HepG2 (cell line): ENCODE measurements around the gene ANKRD39. TPM values are rescaled to one million over a fixed set of nuclear protein-coding genes. Genes with fewer than 3 reads are reported as not detected.

Experiments
- CCAR2 ChIP-seq: fragments of 200-400 bp; formaldehyde crosslinking; optimal IDR thresholded peaks from 2 replicates; pipeline ENCODE3; 2018; ENCODE audit warnings: low read depth, mild to moderate bottlenecking, low read length, moderate library complexity
- GATAD2A ChIP-seq: IDR thresholded peaks from 2 replicates; pipeline ENCODE4 v1.6.1; 2016
- IRX3 ChIP-seq: sonication (generic); formaldehyde crosslinking; IDR thresholded peaks from 2 replicates; pipeline ENCODE4 v1.8.1; 2023; ENCODE audit warnings: mild to moderate bottlenecking, low read depth, missing genetic modification reagents, borderline replicate concordance
- MAF1 ChIP-seq: sonication (generic); formaldehyde crosslinking; IDR thresholded peaks from 2 replicates; pipeline ENCODE4 v1.5.0; 2020; ENCODE audit warnings: missing genetic modification reagents, borderline replicate concordance
- MAFG ChIP-seq: sonication (generic); formaldehyde crosslinking; IDR thresholded peaks from 2 replicates; pipeline ENCODE4 v1.5.1; 2020; ENCODE audit warnings: mild to moderate bottlenecking, missing genetic modification reagents
- MIXL1 ChIP-seq: IDR thresholded peaks from 2 replicates; pipeline ENCODE4 v1.6.1; 2016
- MXI1 ChIP-seq: IDR thresholded peaks from 3 replicates; pipeline ENCODE4 v1.6.1; 2012; ENCODE audit warnings: low read depth, low read length, inconsistent platforms, borderline replicate concordance
- NR2F2 ChIP-seq: IDR thresholded peaks from 2 replicates; pipeline ENCODE4 v1.6.1; 2012; ENCODE audit warnings: low read depth, inconsistent platforms, borderline replicate concordance
- PRDM10 ChIP-seq: sonication (generic); formaldehyde crosslinking; IDR thresholded peaks from 2 replicates; pipeline ENCODE4 v1.4.0; 2020; ENCODE audit warnings: low read depth, missing genetic modification reagents
- RORA ChIP-seq: sonication (generic); formaldehyde crosslinking; IDR thresholded peaks from 2 replicates; pipeline ENCODE4 v1.5.0; 2020; ENCODE audit warnings: mild to moderate bottlenecking, missing genetic modification reagents, moderate library complexity
- SALL1 ChIP-seq: sonication (generic); formaldehyde crosslinking; IDR thresholded peaks from 2 replicates; pipeline ENCODE4 v1.8.0; 2022; ENCODE audit warnings: mild to moderate bottlenecking, missing genetic modification reagents
- SAP130 ChIP-seq: IDR thresholded peaks from 2 replicates; pipeline ENCODE4 v1.6.1; 2016; ENCODE audit warnings: low read depth
- SMYD3 ChIP-seq: sonication (generic); formaldehyde crosslinking; IDR thresholded peaks from 2 replicates; pipeline ENCODE4 v1.8.1; 2023; ENCODE audit warnings: mild to moderate bottlenecking, missing genetic modification reagents
- SRSF1 ChIP-seq: fragments of 200-400 bp; formaldehyde crosslinking; optimal IDR thresholded peaks from 2 replicates; pipeline ENCODE3; 2017; ENCODE audit warnings: mild to moderate bottlenecking, low read depth, low read length, moderate library complexity
- TOE1 ChIP-seq: sonication (generic); formaldehyde crosslinking; IDR thresholded peaks from 2 replicates; pipeline ENCODE4 v1.4.0; 2020; ENCODE audit warnings: mild to moderate bottlenecking, missing genetic modification reagents
- YEATS4 ChIP-seq: sonication (generic); formaldehyde crosslinking; IDR thresholded peaks from 2 replicates; pipeline ENCODE4 v1.4.0; 2020; ENCODE audit warnings: missing genetic modification reagents, borderline replicate concordance
- YY1 ChIP-seq: IDR thresholded peaks from 2 replicates; pipeline ENCODE4 v1.6.1; 2011; ENCODE audit warnings: low read length, low read depth, moderate library complexity, mild to moderate bottlenecking; ENCODE audit not compliant: insufficient read depth, insufficient replicate concordance
- ZBTB1 ChIP-seq: sonication (generic); formaldehyde crosslinking; IDR thresholded peaks from 2 replicates; pipeline ENCODE4 v1.4.0; 2020; ENCODE audit warnings: missing genetic modification reagents, borderline replicate concordance
- ZBTB20 ChIP-seq: sonication (generic); formaldehyde crosslinking; IDR thresholded peaks from 2 replicates; pipeline ENCODE4 v1.8.1; 2023; ENCODE audit warnings: missing genetic modification reagents, low read depth, mild to moderate bottlenecking, borderline replicate concordance
- ZFP37 ChIP-seq: sonication (generic); formaldehyde crosslinking; IDR thresholded peaks from 2 replicates; pipeline ENCODE4 v1.4.0; 2020; ENCODE audit warnings: missing genetic modification reagents, borderline replicate concordance
- ZFY ChIP-seq: sonication (generic); formaldehyde crosslinking; IDR thresholded peaks from 2 replicates; pipeline ENCODE4 v1.4.0; 2020; ENCODE audit warnings: missing genetic modification reagents
- ZKSCAN1 ChIP-seq: fragments of 150-350 bp; IDR thresholded peaks from 2 replicates; pipeline ENCODE4 v1.6.1; 2014; ENCODE audit warnings: low read length
- ZNF143 ChIP-seq: sonication (generic); formaldehyde crosslinking; IDR thresholded peaks from 2 replicates; pipeline ENCODE4 v1.4.0; 2020; ENCODE audit warnings: missing genetic modification reagents
- ZNF598 ChIP-seq: sonication (generic); formaldehyde crosslinking; IDR thresholded peaks from 2 replicates; pipeline ENCODE4 v1.5.1; 2020; ENCODE audit warnings: mild to moderate bottlenecking, missing genetic modification reagents, borderline replicate concordance
- ZNF629 ChIP-seq: sonication (generic); formaldehyde crosslinking; conservative IDR thresholded peaks from 2 replicates; pipeline ENCODE4 v1.5.0; 2020; ENCODE audit warnings: missing genetic modification reagents
- ZNF7 ChIP-seq: IDR thresholded peaks from 2 replicates; pipeline ENCODE4 v1.6.1; 2016; ENCODE audit warnings: missing biosample characterization, missing genetic modification reagents
- ZNF773 ChIP-seq: sonication (generic); formaldehyde crosslinking; IDR thresholded peaks from 2 replicates; pipeline ENCODE4 v1.4.0; 2020; ENCODE audit warnings: missing genetic modification reagents, borderline replicate concordance
- polyA plus RNA-seq, 8 experiments: library from polyadenylated mRNA; depleted of rRNA in 3 of 8; stranded (reverse) in 7 of 8; unstranded in 1 of 8; fragments of >200 nt; fragmentation: Illumina TruSeq in 4 of 8; extraction: Trizol in 4 of 8; gene quantifications; 2 replicates each; pipeline versions ENCODE4 v1.2.1 to v1.2.3, GENCODE V29; 2011 to 2016; ENCODE audit warnings: low read depth in 4 of 8, missing spikeins in 1 of 8, mixed read lengths in 1 of 8; ENCODE audit not compliant: insufficient read depth in 1 of 8
- total RNA-seq, 5 experiments: library from RNA; depleted of rRNA; stranded (reverse); fragments of >200 nt; fragmentation: Illumina TruSeq; extraction: Trizol; gene quantifications; 2 replicates each; pipeline ENCODE4 v1.2.3, GENCODE V29; 2016; ENCODE audit warnings: low read depth in 1 of 5
- TF ChIP-seq, protein P1 (sequence below): sonication (generic); formaldehyde crosslinking; IDR thresholded peaks from 2 replicates; pipeline ENCODE4 v1.5.0; 2020; ENCODE audit warnings: mild to moderate bottlenecking, missing genetic modification reagents, moderate library complexity

ANKRD39 gene
- total and polyA plus RNA-seq, 2 of the 13 experiments (the other 11 are each of a cell fraction or from before 2014, with no cell fraction given): 23.2 to 24.8 TPM

GRCh38 chr2:96869822-96870625 is 12.2 kb upstream of the ANKRD39 start, which contains the start of gene SEMA4C (continued):
- no peak for TF ChIP-seq SMYD3
- TF ChIP-seq NR2F2: no peak
- TF ChIP-seq ZBTB1 (CRISPR knock-in tag): no peak
- peak; percentile 66; the same call in 1 of the 2 replicates for TF ChIP-seq YEATS4 (CRISPR knock-in tag)
- TF ChIP-seq ZNF143 (CRISPR knock-in tag): no peak
- TF ChIP-seq ZNF773: no peak
- no peak for TF ChIP-seq MAF1 (CRISPR knock-in tag)
- TF ChIP-seq SALL1 (CRISPR knock-in tag): peak; percentile 43; the same call in 1 of the 2 replicates
- TF ChIP-seq, protein P1, sequence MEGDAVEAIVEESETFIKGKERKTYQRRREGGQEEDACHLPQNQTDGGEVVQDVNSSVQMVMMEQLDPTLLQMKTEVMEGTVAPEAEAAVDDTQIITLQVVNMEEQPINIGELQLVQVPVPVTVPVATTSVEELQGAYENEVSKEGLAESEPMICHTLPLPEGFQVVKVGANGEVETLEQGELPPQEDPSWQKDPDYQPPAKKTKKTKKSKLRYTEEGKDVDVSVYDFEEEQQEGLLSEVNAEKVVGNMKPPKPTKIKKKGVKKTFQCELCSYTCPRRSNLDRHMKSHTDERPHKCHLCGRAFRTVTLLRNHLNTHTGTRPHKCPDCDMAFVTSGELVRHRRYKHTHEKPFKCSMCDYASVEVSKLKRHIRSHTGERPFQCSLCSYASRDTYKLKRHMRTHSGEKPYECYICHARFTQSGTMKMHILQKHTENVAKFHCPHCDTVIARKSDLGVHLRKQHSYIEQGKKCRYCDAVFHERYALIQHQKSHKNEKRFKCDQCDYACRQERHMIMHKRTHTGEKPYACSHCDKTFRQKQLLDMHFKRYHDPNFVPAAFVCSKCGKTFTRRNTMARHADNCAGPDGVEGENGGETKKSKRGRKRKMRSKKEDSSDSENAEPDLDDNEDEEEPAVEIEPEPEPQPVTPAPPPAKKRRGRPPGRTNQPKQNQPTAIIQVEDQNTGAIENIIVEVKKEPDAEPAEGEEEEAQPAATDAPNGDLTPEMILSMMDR (CRISPR knock-in tag): peak; percentile 29; the same call in 1 of the 2 replicates
- peak; percentile 79 for TF ChIP-seq SAP130 (CRISPR knock-in tag)
- 0 out of 2 replicates have a peak, but pooled peaks have one; percentile 36 for TF ChIP-seq ZNF598 (CRISPR knock-in tag)
- no peak for TF ChIP-seq ZNF629 (CRISPR knock-in tag)
- no peak for TF ChIP-seq ZBTB20 (CRISPR knock-in tag)
- peak; percentile 88 for TF ChIP-seq SRSF1
- TF ChIP-seq YY1: peak; percentile 36
- no peak for TF ChIP-seq ZNF7 (CRISPR knock-in tag)
- no peak for TF ChIP-seq PRDM10 (CRISPR knock-in tag)
- no peak for TF ChIP-seq RORA
- no peak for TF ChIP-seq MIXL1 (CRISPR knock-in tag)
- peak; percentile 65 for TF ChIP-seq ZFY
- no peak for TF ChIP-seq TOE1 (CRISPR knock-in tag)
- TF ChIP-seq IRX3: no peak
- no peak for TF ChIP-seq MAFG (CRISPR knock-in tag)
- no peak for TF ChIP-seq ZFP37 (CRISPR knock-in tag)
- no peak for TF ChIP-seq MXI1
- TF ChIP-seq CCAR2: no peak
- TF ChIP-seq GATAD2A: peak; percentile 4; the same call in 1 of the 2 replicates
- no peak for TF ChIP-seq ZKSCAN1
